Activated T-helper 1 cell treated with anti-CD3 and anti-CD28 coated beads, Interleukin-12 subunit alpha, Interleukin-12 subunit beta, Interleukin-2, Interleukin-4 antibody, amounts not matched to agents 30 ng/mL and 10 ng/mL and 1 ng/mL, durations not matched to agents 14 hours and 24 hours and 36 hours (primary cell): ENCODE measurements around the gene HS3ST2. TPM values are rescaled to one million over a fixed set of nuclear protein-coding genes. Genes with fewer than 3 reads are reported as not detected.
"Not testable (repeated sequence)": the region's sequence is repeated elsewhere in the genome, so short reads cannot be mapped to it uniquely, and the experiment has no call there.

ENCODE experiments used
- DNase-seq: peaks from one replicate; pipeline ENCODE4 v3.0.0; 2021; ENCODE audit warnings: low spot score
- H3K27ac Mint-ChIP-seq: one replicate; pipeline ENCODE4 v1.8.0; 2021; ENCODE audit warnings: mild to moderate bottlenecking, mixed read lengths
- H3K27me3 Mint-ChIP-seq: one replicate; pipeline ENCODE4 v1.8.0; 2022; ENCODE audit warnings: mild to moderate bottlenecking, moderate library complexity, mixed read lengths; ENCODE audit not compliant: insufficient read depth
- H3K36me3 Mint-ChIP-seq: one replicate; pipeline ENCODE4 v1.8.0; 2021; ENCODE audit warnings: low read depth, mixed read lengths
- H3K4me1 Mint-ChIP-seq: one replicate; pipeline ENCODE4 v1.8.0; 2021; ENCODE audit warnings: low read depth, mixed read lengths
- H3K4me3 Mint-ChIP-seq: one replicate; pipeline ENCODE4 v1.8.0; 2021; ENCODE audit warnings: mild to moderate bottlenecking, moderate library complexity, mixed read lengths
- H3K9me3 Mint-ChIP-seq: one replicate; pipeline ENCODE4 v1.8.0; 2021; ENCODE audit warnings: mixed read lengths
- intact Hi-C: fragments of 100-400 bp; cut with micrococcal nuclease; formaldehyde crosslinking; loops from one replicate; pipeline ENCODE4 v1.15.1; 2024
- total RNA-seq: library from RNA; stranded (reverse); gene quantifications from 2 replicates; pipeline ENCODE4 v1.2.3, GENCODE V29; 2022

HS3ST2 gene
- total RNA-seq, 1 donor from 2014 or later = not detected

DNA sequence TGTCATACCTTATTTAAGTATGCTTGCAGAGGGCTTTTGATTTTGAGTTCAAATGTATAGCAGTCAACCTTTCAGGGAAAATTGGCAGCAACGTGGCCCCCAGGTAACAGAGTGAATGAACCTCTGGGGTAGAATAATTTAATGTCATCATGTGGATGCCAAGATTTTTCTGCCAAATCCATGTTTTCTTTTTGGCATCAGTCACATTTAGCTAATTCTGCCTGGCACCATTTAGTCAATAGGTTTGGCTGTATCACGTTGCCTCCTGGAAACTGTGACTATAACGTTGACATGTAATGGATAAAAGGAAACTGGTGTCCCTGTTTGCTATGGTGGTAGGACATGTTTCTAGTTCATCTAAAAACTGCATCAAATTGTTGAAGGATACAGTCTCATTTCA is 115.5 kb downstream of the HS3ST2 start:
- H3K9me3 Mint-ChIP-seq = no peaks in the 10 kb centered on the region

DNA sequence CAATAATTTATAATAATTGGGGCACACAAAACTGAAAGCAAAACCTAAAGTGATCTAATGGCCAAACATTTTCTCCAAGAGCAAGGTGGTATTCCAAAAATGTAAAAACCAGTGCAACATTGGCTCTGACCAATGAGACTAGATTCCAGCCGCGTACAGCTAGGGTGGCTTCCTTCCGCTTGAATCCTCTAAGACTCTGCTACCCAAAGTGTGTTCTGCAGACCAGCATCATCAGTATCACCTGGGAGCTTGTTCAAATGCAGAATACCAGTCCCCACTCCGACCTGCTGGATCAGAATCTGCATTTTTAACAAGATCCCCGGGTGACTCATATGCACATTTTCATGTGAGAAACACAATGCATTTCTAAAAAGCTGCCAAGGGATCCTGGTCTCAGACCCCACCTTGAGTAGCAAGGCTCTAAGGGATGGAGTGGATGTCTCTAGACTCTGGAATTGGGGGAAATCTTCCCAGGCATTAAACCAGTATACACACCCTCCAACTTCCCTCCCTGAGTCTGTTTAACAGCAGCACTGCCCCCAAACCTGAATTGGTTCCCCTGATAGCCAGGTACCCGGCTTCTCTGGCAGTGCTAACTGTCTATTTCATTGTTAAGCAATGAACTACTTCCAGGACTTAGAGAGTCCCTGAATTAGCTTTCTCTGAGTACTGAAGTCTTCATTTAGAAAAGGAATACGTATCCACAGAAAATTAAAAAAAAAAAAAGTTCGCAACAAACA is 118.2 kb downstream of the HS3ST2 start:
- H3K9me3 Mint-ChIP-seq = no peaks in the 10 kb centered on the region
- no peaks in the 10 kb centered on the region for H3K4me1 Mint-ChIP-seq
- H3K27me3 Mint-ChIP-seq = peaks cover 23% of the 10 kb centered on the region
- no peak overlapping the region for H3K27ac Mint-ChIP-seq
- H3K36me3 Mint-ChIP-seq = no peaks in the 10 kb centered on the region
- no peak overlapping the region for H3K4me3 Mint-ChIP-seq
- DNase-seq = no peak
- intact Hi-C loops = loop anchor here (10.0 kb wide), 1 partner anchor 63 kb away; no protein-coding TSS in a partner anchor

More for the DNA sequence above, 115.5 kb downstream of the HS3ST2 start:
- intact Hi-C loops = no loop called here
- Mint-ChIP-seq H3K4me1 (no peaks in the 10 kb centered on the region), H3K27me3 (peaks cover 20% of the 10 kb centered on the region), H3K4me3 (no peak overlapping the region), H3K27ac (no peak overlapping the region), H3K36me3 (no peaks in the 10 kb centered on the region)
- DNase-seq = no peak

GRCh38 chr16:22933173-22933572 is 119.2 kb downstream of the HS3ST2 start:
- no peak for DNase-seq
- Mint-ChIP-seq H3K27ac (no peak overlapping the region), H3K4me1 (no peaks in the 10 kb centered on the region), H3K9me3 (no peaks in the 10 kb centered on the region), H3K27me3 (peaks cover 15% of the 10 kb centered on the region), H3K4me3 (no peak overlapping the region), H3K36me3 (no peaks in the 10 kb centered on the region)
- intact Hi-C loops = loop anchor here (10.0 kb wide), 1 partner anchor 62 kb away; no protein-coding TSS in a partner anchor

DNA sequence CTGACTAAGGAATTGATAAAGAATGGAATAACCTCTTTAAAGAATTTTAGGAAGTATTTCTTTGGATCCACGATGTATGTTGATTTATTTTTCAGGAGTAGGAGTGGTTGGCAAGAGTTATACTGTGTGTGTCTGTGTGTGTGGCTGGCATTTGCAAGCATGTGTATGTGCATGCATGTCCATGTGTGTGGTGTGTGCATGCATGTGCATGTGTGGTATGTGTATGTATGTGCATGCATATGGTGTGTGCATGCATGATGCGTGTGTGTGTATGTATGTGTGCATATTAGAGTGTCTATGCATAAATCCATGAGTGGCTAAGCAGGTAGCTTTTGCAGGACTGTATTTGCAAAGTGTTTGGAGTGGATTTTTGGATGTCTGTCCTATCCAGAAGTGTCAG is 120.8 kb downstream of the HS3ST2 start:
- no peaks in the 10 kb centered on the region for H3K4me1 Mint-ChIP-seq
- no peak overlapping the region for H3K4me3 Mint-ChIP-seq
- intact Hi-C loops = loop anchor here (10.0 kb wide), 1 partner anchor 60 kb away; no protein-coding TSS in a partner anchor
- peaks cover 15% of the 10 kb centered on the region for H3K27me3 Mint-ChIP-seq
- H3K36me3 Mint-ChIP-seq = no peaks in the 10 kb centered on the region
- no peaks in the 10 kb centered on the region for H3K9me3 Mint-ChIP-seq
- no peak overlapping the region for H3K27ac Mint-ChIP-seq
- no peak for DNase-seq

DNA sequence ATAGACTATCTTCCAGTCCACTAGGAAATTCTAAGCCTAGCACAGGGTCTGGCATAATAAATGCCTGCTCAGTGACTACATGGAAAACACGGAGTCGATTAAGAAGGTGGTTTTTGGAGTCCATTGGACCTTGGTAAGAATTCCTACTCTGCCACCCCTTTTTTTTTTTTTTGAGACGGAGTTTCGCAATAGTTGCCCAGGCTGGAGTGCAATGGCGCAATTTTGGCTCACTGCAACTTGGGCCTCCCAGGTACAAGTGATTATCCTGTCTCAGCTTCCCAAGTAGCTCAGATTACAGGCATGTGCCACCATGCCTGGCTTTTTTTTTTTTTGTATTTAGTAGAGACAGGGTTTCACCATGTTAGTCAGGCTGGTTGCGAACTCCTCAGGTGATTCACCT is 123.2 kb downstream of the HS3ST2 start:
- Mint-ChIP-seq H3K4me1 (no peaks in the 10 kb centered on the region), H3K4me3 (no peak overlapping the region), H3K27me3 (peaks cover 15% of the 10 kb centered on the region), H3K9me3 (no peaks in the 10 kb centered on the region), H3K27ac (no peak overlapping the region), H3K36me3 (no peaks in the 10 kb centered on the region)
- intact Hi-C loops = loop anchor here (10.0 kb wide), 1 partner anchor 58 kb away; no protein-coding TSS in a partner anchor
- DNase-seq = no peak

GRCh38 chr16:22938647-22939046 is 124.7 kb downstream of the HS3ST2 start:
- H3K27me3 Mint-ChIP-seq = peaks cover 7% of the 10 kb centered on the region
- no peaks in the 10 kb centered on the region for H3K9me3 Mint-ChIP-seq
- intact Hi-C loops = loop anchor here (10.0 kb wide), 1 partner anchor 56 kb away; no protein-coding TSS in a partner anchor
- H3K36me3 Mint-ChIP-seq = no peaks in the 10 kb centered on the region
- no peak for DNase-seq
- no peak overlapping the region for H3K27ac Mint-ChIP-seq
- no peak overlapping the region for H3K4me3 Mint-ChIP-seq
- H3K4me1 Mint-ChIP-seq = no peaks in the 10 kb centered on the region

DNA sequence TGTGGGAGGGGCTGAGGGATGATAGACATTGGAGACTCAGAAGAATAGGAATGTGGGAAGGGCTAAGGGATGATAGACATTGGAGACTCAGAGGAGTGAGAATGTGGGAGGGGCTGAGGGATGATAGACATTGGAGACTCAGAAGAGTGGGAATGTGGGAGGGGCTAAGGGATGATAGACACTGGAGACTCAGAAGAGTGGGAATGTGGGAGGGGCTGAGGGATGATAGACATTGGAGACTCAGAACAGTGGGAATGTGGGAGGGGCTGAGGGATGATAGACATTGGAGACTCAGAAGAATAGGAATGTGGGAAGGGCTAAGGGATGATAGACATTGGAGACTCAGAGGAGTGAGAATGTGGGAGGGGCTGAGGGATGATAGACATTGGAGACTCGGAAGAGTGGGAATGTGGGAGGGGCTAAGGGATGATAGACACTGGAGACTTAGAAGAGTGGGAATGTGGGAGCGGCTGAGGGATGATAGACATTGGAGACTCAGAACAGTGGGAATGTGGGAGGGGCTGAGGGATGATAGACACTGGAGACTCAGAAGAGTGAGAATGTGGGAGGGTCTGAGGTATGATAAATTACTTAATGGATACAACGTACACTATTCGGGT is 125.9 kb downstream of the HS3ST2 start:
- not testable (repeated sequence) for H3K27me3 Mint-ChIP-seq, H3K27ac Mint-ChIP-seq, H3K36me3 Mint-ChIP-seq, H3K4me1 Mint-ChIP-seq, H3K9me3 Mint-ChIP-seq, H3K4me3 Mint-ChIP-seq, DNase-seq
- intact Hi-C loops = loop anchor here (10.0 kb wide), 1 partner anchor 55 kb away; no protein-coding TSS in a partner anchor

GRCh38 chr16:22941970-22942501 is 128.1 kb downstream of the HS3ST2 start:
- Mint-ChIP-seq H3K4me3 (no peak overlapping the region), H3K27ac (no peak overlapping the region), H3K36me3 (no peaks in the 10 kb centered on the region), H3K9me3 (no peaks in the 10 kb centered on the region), H3K4me1 (no peaks in the 10 kb centered on the region), H3K27me3 (peaks cover 14% of the 10 kb centered on the region)
- no peak for DNase-seq
- intact Hi-C loops = no loop called here

DNA sequence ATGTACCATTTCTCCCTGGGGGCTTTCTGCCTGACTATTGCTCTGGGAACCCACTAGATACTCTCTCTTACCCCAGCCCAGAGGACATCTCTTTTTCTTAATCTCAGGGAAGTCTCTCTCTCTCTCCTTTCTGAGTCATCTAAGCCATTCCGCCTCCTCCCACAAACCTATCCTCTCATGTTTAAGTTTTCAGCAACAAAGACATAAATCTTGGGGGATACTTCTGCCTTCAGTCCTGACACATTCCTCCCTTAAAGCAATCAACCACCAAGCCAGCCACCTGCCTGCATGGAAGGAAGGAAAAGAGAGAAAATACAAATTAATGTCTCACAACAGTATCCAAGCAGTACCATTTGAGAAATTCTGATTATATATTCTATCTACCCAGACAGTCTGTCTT is 128.8 kb downstream of the HS3ST2 start:
- H3K36me3 Mint-ChIP-seq = no peaks in the 10 kb centered on the region
- H3K9me3 Mint-ChIP-seq = no peaks in the 10 kb centered on the region
- no peak overlapping the region for H3K4me3 Mint-ChIP-seq
- DNase-seq = no peak
- no peak overlapping the region for H3K27ac Mint-ChIP-seq
- peaks cover 21% of the 10 kb centered on the region for H3K27me3 Mint-ChIP-seq
- intact Hi-C loops = no loop called here
- H3K4me1 Mint-ChIP-seq = no peaks in the 10 kb centered on the region

- intact Hi-C loops = no loop called here
- DNase-seq = no peak
- peaks cover 28% of the 10 kb centered on the region for H3K27me3 Mint-ChIP-seq
- no peak overlapping the region for H3K27ac Mint-ChIP-seq
- no peaks in the 10 kb centered on the region for H3K36me3 Mint-ChIP-seq
- no peaks in the 10 kb centered on the region for H3K9me3 Mint-ChIP-seq
- H3K4me1 Mint-ChIP-seq = peaks cover 7% of the 10 kb centered on the region
- H3K4me3 Mint-ChIP-seq = no peak overlapping the region
Measured at GRCh38 chr16:22945361-22945760, 131.4 kb downstream of the HS3ST2 start.

- Mint-ChIP-seq H3K9me3 (no peaks in the 10 kb centered on the region), H3K27ac (no peak overlapping the region), H3K27me3 (peaks cover 28% of the 10 kb centered on the region), H3K4me3 (no peak overlapping the region), H3K36me3 (no peaks in the 10 kb centered on the region), H3K4me1 (peaks cover 7% of the 10 kb centered on the region)
- DNase-seq = no peak
- intact Hi-C loops = no loop called here
Measured at GRCh38 chr16:22946433-22946832, 132.5 kb downstream of the HS3ST2 start.

GRCh38 chr16:22948058-22948602 is 134.2 kb downstream of the HS3ST2 start:
- DNase-seq = no peak
- Mint-ChIP-seq H3K9me3 (no peaks in the 10 kb centered on the region), H3K27ac (no peak overlapping the region), H3K4me3 (no peak overlapping the region), H3K36me3 (no peaks in the 10 kb centered on the region), H3K4me1 (peaks cover 7% of the 10 kb centered on the region), H3K27me3 (peaks cover 28% of the 10 kb centered on the region)
- intact Hi-C loops = loop anchor here (1.0 kb wide), 1 partner anchor 50 kb away; no protein-coding TSS in a partner anchor
